NCI-H510A (cell line): ENCODE data around the gene CLEC17A.
"Not testable (repeated sequence)": the region's sequence is repeated elsewhere in the genome, so short reads cannot be mapped to it uniquely, and the experiment has no call there.

Experiments
- DNase-seq: peaks from one replicate; lab custom pipeline; 2025; lab: John Stamatoyannopoulos, UW

The CLEC17A gene

GRCh38 chr19:14580623-14581237 is 2.2 kb upstream of the CLEC17A start:
- DNase-seq, result no peak

GRCh38 chr19:14584372-14584771 is 1.5 kb downstream of the CLEC17A start:
- not testable (repeated sequence) for DNase-seq

- DNase-seq, result not testable (repeated sequence)
Measured at GRCh38 chr19:14585187-14585586, 2.3 kb downstream of the CLEC17A start.

- DNase-seq, result not testable (repeated sequence)
Measured at GRCh38 chr19:14589433-14589832, 6.5 kb downstream of the CLEC17A start.

- DNase-seq, result no peak
Measured at GRCh38 chr19:14595558-14595957, 12.7 kb downstream of the CLEC17A start.

- DNase-seq, result no peak
Measured at GRCh38 chr19:14599548-14600147, 16.8 kb downstream of the CLEC17A start.

- no peak for DNase-seq
Measured at GRCh38 chr19:14603990-14604387, 21.1 kb downstream of the CLEC17A start.

GRCh38 chr19:14606627-14607026 is 23.7 kb downstream of the CLEC17A start:
- DNase-seq, result no peak

- DNase-seq, result no peak
Measured at GRCh38 chr19:14611051-14611450, 28.2 kb downstream of the CLEC17A start.

- not testable (repeated sequence) for DNase-seq
Measured at GRCh38 chr19:14612242-14612641, 29.4 kb downstream of the CLEC17A start.

GRCh38 chr19:14612657-14613056 is 29.8 kb downstream of the CLEC17A start:
- DNase-seq, result no peak

GRCh38 chr19:14613399-14614098 is 30.7 kb downstream of the CLEC17A start:
- DNase-seq, result not testable (repeated sequence)

- no peak for DNase-seq
Measured at GRCh38 chr19:14614099-14614412, 31.2 kb downstream of the CLEC17A start.

GRCh38 chr19:14615623-14616022 is 32.7 kb downstream of the CLEC17A start:
- no peak for DNase-seq

GRCh38 chr19:14616407-14616806 is 33.5 kb downstream of the CLEC17A start:
- no peak for DNase-seq

- no peak for DNase-seq
Measured at GRCh38 chr19:14619404-14619803, 36.5 kb downstream of the CLEC17A start.

GRCh38 chr19:14624491-14624890 is 41.6 kb downstream of the CLEC17A start:
- DNase-seq, result not testable (repeated sequence)

- no peak for DNase-seq
Measured at GRCh38 chr19:14629557-14629956, 46.7 kb downstream of the CLEC17A start.

GRCh38 chr19:14632286-14632685 is 49.4 kb downstream of the CLEC17A start:
- no peak for DNase-seq

GRCh38 chr19:14639536-14640277 is 56.8 kb downstream of the CLEC17A start:
- no peak for DNase-seq

GRCh38 chr19:14648506-14648905 is 65.6 kb downstream of the CLEC17A start:
- DNase-seq, result no peak

- DNase-seq, result no peak
Measured at GRCh38 chr19:14649020-14649419, 66.1 kb downstream of the CLEC17A start.

- DNase-seq, result no peak
Measured at GRCh38 chr19:14650161-14650560, 67.3 kb downstream of the CLEC17A start.
